Left colon (tissue), 2 donors: Measurements from ENCODE around the gene KLHL1. TPM values are rescaled to one million over a fixed set of nuclear protein-coding genes. Genes with fewer than 3 reads are reported as not detected.

ENCODE experiments used
- ATAC-seq: fragments of 200-7000 bp; cut with Tn5 transposase; one replicate; pipeline ENCODE4 v1.9.1; 2020; ENCODE audit warnings: mild to moderate bottlenecking, moderate library complexity
- DNase-seq, 2 donors: peaks; one replicate each; pipeline ENCODE4 v3.0.0-alpha.2; 2020
- intact Hi-C, 2 donors: fragments of 100-400 bp; cut with DNase I in 1 of 2; cut with micrococcal nuclease in 1 of 2; formaldehyde crosslinking; loops; one replicate each; pipeline versions ENCODE4 v1.11.2 to v1.14.0; 2022; cut with DNase I, micrococcal nuclease
- total RNA-seq, 2 donors: library from RNA; stranded (reverse); fragmentation: NEBNext Ultra II Directional; extraction: Animal tissue kit (Norgen Biotek cat#: 25700); gene quantifications; one replicate each; pipeline ENCODE4 v1.2.1, GENCODE V29; 2021
- donor health status: DM: no; HTN: no; CAD: no.
- donor health status: DM: yes; HTN: yes; CAD: no.

The KLHL1 gene
- total RNA-seq, 2 donors from 2014 or later: 0.08 TPM; not detected in 1

GRCh38 chr13:69912630-69913029 is 195.6 kb downstream of the KLHL1 start:
- no peak for DNase-seq
- intact Hi-C loops: no loop called here
- ATAC-seq: no peak

- intact Hi-C loops: no loop called here
- no peak for ATAC-seq
- no peak for DNase-seq
Observed at GRCh38 chr13:69910800-69911199, 197.5 kb downstream of the KLHL1 start.

GRCh38 chr13:69904784-69905183 is 203.5 kb downstream of the KLHL1 start:
- intact Hi-C loops: no loop called here
- DNase-seq (no peak), ATAC-seq (no peak)

GRCh38 chr13:69903081-69903480 is 205.2 kb downstream of the KLHL1 start:
- no peak for ATAC-seq
- intact Hi-C loops: no loop called here
- DNase-seq: no peak

- no peak for DNase-seq
Observed at GRCh38 chr13:69882451-69882850, 225.8 kb downstream of the KLHL1 start.

GRCh38 chr13:69879936-69880335 is 228.3 kb downstream of the KLHL1 start:
- no peak for ATAC-seq
- no peak for DNase-seq
- intact Hi-C loops: no loop called here

More at GRCh38 chr13:69882451-69882850, 225.8 kb downstream of the KLHL1 start:
- intact Hi-C loops: no loop called here
- no peak for ATAC-seq

GRCh38 chr13:69872321-69873047 is 235.8 kb downstream of the KLHL1 start:
- intact Hi-C loops: no loop called here
- ATAC-seq (no peak), DNase-seq (no peak)

- ATAC-seq (no peak), DNase-seq (no peak)
- intact Hi-C loops: no loop called here
Observed at GRCh38 chr13:69866555-69866954, 241.7 kb downstream of the KLHL1 start.

GRCh38 chr13:69857183-69857821 is 250.9 kb downstream of the KLHL1 start:
- DNase-seq (no peak), ATAC-seq (peak; percentile 71)
- intact Hi-C loops: no loop called here

GRCh38 chr13:69856331-69856730 is 251.9 kb downstream of the KLHL1 start:
- no peak for DNase-seq

GRCh38 chr13:69828527-69828926 is 279.7 kb downstream of the KLHL1 start:
- intact Hi-C loops: no loop called here
- no peak for DNase-seq
- ATAC-seq: no peak

More at GRCh38 chr13:69856331-69856730, 251.9 kb downstream of the KLHL1 start:
- intact Hi-C loops: no loop called here
- ATAC-seq: no peak

GRCh38 chr13:69820180-69820579 is 288.1 kb downstream of the KLHL1 start:
- ATAC-seq: no peak
- intact Hi-C loops: no loop called here
- no peak for DNase-seq

- DNase-seq (no peak), ATAC-seq (no peak)
- intact Hi-C loops: no loop called here
Observed at GRCh38 chr13:69817333-69817869, 290.9 kb downstream of the KLHL1 start.

- no peak for DNase-seq
- intact Hi-C loops: no loop called here
- no peak for ATAC-seq
Observed at GRCh38 chr13:69809152-69809551, 299.1 kb downstream of the KLHL1 start.

GRCh38 chr13:69796256-69796655 is 312.0 kb downstream of the KLHL1 start:
- intact Hi-C loops: no loop called here
- DNase-seq: no peak
- no peak for ATAC-seq

- no peak for ATAC-seq
- no peak for DNase-seq
- intact Hi-C loops: no loop called here
Observed at GRCh38 chr13:69793783-69794453, 314.3 kb downstream of the KLHL1 start.

- intact Hi-C loops: no loop called here
- no peak for ATAC-seq
- no peak for DNase-seq
Observed at GRCh38 chr13:69776937-69777336, 331.3 kb downstream of the KLHL1 start.

- intact Hi-C loops: no loop called here
- ATAC-seq: no peak
- no peak for DNase-seq
Observed at GRCh38 chr13:69769608-69770007, 338.6 kb downstream of the KLHL1 start.

- intact Hi-C loops: no loop called here
- DNase-seq (no peak), ATAC-seq (no peak)
Observed at GRCh38 chr13:69761581-69761980, 346.7 kb downstream of the KLHL1 start.

- intact Hi-C loops: no loop called here
- ATAC-seq: no peak
- no peak for DNase-seq
Observed at GRCh38 chr13:69755101-69755500, 353.2 kb downstream of the KLHL1 start.
